Esophagus (tissue), 2 donors: Measurements from ENCODE around the gene ABRACL. TPM values are rescaled to one million over a fixed set of nuclear protein-coding genes. Genes with fewer than 3 reads are reported as not detected.
"Not testable (repeated sequence)": the region's sequence is repeated elsewhere in the genome, so short reads cannot be mapped to it uniquely, and the experiment has no call there.

ENCODE experiments used
- H3K27ac ChIP-seq, 2 donors: one replicate each; pipeline ENCODE4 v1.5.1; 2013; ENCODE audit warnings: low read depth in 2 of 2, mild to moderate bottlenecking in 2 of 2, inconsistent platforms in 1 of 2, low read length in 1 of 2, moderate library complexity in 1 of 2
- H3K27me3 ChIP-seq, 2 donors: one replicate each; pipeline ENCODE4 v1.6.1; 2013; ENCODE audit warnings: low read length in 2 of 2, control low read depth in 1 of 2, mild to moderate bottlenecking in 1 of 2; ENCODE audit not compliant: insufficient read depth in 2 of 2, control insufficient read depth in 1 of 2
- H3K36me3 ChIP-seq, 2 donors: one replicate each; pipeline ENCODE4 v1.6.1; 2013; ENCODE audit warnings: low read length in 1 of 2; ENCODE audit not compliant: control insufficient read depth in 2 of 2, insufficient read depth in 2 of 2
- H3K4me1 ChIP-seq, 2 donors: one replicate each; pipeline ENCODE4 v1.6.1; 2013; ENCODE audit warnings: low read length in 1 of 2; ENCODE audit not compliant: control insufficient read depth in 2 of 2, insufficient read depth in 2 of 2
- H3K4me3 ChIP-seq, 2 donors: one replicate each; pipeline ENCODE4 v1.5.1; 2013; ENCODE audit warnings: low read length in 2 of 2, mild to moderate bottlenecking in 2 of 2, low read depth in 1 of 2, moderate library complexity in 1 of 2
- H3K9me3 ChIP-seq, 2 donors: one replicate each; pipeline ENCODE4 v1.6.1; 2013; ENCODE audit warnings: mild to moderate bottlenecking in 2 of 2, low read depth in 1 of 2, low read length in 1 of 2, moderate library complexity in 1 of 2; ENCODE audit not compliant: control insufficient read depth in 2 of 2, insufficient read depth in 1 of 2
- WGBS, 2 donors: extraction: QIAGEN DNeasy Blood & Tissue Kit; methylation state at CpG; one replicate each; pipeline ENCODE4 v1.1.7; 2013; 5-methylcytosine and 5-hydroxymethylcytosine counted together
- polyA plus RNA-seq, 2 donors: library from polyadenylated mRNA; stranded (reverse); fragments of 200-250 nt; gene quantifications; one replicate each; pipeline ENCODE4 v1.2.3, GENCODE V29; 2013
- donor health status: healthy with polysubstance abuse.
- donor health status: Bipolar disorder and iron deficiency.

The ABRACL gene
- polyA plus RNA-seq, 2 donors, result 54.0 to 58.9 TPM

DNA sequence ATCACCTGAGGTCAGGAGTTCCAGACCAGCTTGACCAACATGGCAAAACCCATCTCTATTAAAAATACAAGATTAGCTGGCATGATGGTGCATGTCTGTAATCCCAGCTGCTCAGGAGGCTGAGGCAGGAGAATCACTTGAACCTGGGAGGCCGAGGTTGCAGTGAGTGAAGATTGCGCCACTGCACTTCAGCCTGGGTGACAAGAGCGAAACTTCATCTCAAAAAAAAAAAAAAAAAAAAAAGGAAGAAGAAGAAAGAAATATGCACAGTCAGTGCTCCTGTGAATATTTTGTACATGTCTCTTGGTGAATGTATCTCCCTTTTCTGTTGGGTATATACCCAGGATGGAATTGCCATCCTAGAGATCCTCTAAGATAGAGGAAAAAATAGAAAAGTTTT, 3.1 kb upstream of the ABRACL start:
- WGBS, 2 donors, result 90 to 95% methylated on average over 3 of the region's 3 CpGs
- H3K27me3 ChIP-seq, H3K4me1 ChIP-seq, H3K36me3 ChIP-seq, H3K9me3 ChIP-seq, H3K4me3 ChIP-seq, H3K27ac ChIP-seq: not testable (repeated sequence)

DNA sequence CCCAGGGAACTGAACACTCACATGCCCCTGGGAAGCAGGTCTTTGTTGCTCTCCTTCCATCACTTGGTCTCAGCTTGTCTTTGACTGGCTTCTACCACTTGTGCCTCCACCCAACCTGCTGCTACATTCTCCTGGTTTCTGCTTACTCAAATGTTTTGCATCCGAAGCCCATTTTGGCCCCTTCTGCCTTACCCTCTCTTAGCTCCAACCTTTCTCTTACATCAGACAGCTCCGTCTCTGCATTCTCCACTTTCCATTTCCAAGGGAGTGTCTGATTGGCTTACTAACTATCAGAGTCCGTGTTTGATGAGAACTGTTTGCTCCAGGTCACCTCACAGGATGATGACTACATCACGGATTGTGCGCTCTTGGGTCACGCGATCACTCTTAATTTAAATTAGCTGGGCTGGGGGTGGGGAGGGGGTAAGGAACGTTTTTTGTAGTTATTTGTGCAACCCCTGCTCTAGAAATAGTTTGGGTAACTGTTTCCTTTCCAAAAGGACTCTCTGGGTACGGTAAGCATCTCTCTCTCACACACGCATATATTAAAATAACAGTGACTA, 844 bp upstream of the ABRACL start:
- peak overlapping the region in 1 of 2 donors; percentile 91 for H3K4me3 ChIP-seq
- H3K9me3 ChIP-seq, result no peaks in the 10 kb centered on the region
- peak overlapping the region in 1 of 2 donors; percentile 17 for H3K27ac ChIP-seq
- no peaks in the 10 kb centered on the region for H3K4me1 ChIP-seq
- no peaks in the 10 kb centered on the region for H3K36me3 ChIP-seq
- no peaks in the 10 kb centered on the region for H3K27me3 ChIP-seq
- WGBS, 2 donors, result 16 to 17% methylated on average over 10 of the region's 10 CpGs

DNA sequence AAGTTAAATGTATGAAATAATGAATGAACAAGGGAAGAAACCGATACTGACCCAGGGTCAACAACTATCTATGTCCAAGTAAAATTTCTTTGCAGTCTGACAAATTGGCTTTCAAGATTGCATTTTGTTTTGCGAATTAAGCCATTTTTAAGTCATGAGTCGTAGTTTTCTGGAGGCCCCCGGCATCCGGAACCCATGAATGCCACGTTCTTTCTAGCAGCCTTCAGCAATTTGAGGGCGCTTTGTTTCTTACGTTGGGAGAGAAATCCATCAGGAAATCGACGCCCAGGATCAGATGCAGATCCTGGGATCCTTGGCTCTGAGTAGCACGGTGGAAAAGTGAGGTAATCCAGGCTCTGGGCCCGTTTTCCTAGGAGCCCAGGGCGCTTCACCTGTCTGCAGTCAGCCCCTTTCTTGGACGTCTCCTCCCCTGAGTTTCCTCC, 309 bp upstream of the ABRACL start:
- Histone ChIP-seq H3K4me3 (peak overlapping the region; percentile 88 to 91), H3K9me3 (no peaks in the 10 kb centered on the region), H3K4me1 (peaks cover 0 to 3% of the 10 kb centered on the region in 2 donors), H3K27me3 (no peaks in the 10 kb centered on the region), H3K36me3 (no peaks in the 10 kb centered on the region), H3K27ac (peak overlapping the region; percentile 78 to 80)
- WGBS, 2 donors, result 2% methylated on average over 14 of the region's 14 CpGs

DNA sequence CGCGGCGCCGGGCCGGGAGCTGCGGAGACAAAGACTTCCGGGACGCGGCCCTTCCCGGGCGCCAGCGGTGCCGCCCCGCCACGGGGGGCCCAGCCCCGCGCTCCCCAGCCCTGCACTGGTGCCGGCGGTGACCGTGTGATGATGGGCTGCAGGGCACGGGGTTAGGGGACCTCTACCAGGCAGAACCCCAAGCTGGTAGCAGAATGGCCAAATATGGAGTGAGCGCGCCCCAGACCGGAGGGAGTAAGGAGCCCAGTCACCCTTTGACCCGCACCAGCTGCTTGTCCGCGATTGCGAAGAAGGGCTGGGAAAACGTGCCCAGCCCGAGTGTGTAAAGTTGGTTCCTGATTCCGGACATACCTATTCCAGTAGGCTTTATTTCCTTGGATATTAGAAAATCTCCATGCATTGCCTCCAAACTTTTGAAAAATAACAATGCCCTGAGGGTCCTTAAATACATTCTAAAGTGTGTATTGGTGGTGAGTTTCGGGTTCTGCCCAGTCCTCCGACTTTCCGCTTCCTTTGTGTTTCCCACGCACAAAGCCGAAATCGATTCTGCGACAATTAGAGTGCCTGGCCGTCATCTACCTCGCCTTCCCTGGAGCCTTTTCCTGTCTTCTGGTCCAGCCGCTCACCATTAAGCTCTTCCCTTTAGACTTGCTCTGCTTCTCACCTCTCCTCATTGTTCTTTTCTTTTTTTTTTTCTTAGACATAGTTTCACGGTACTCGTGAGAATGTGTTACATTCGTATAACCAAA, 1.1 kb downstream of the ABRACL start:
- Histone ChIP-seq H3K9me3 (no peaks in the 10 kb centered on the region), H3K4me1 (peaks cover 0 to 8% of the 10 kb centered on the region in 2 donors), H3K36me3 (no peaks in the 10 kb centered on the region), H3K27ac (peak overlapping the region; percentile 78 to 80), H3K27me3 (no peaks in the 10 kb centered on the region), H3K4me3 (peak overlapping the region; percentile 88 to 91)
- WGBS, 2 donors, result 4% methylated on average over 44 of the region's 44 CpGs

DNA sequence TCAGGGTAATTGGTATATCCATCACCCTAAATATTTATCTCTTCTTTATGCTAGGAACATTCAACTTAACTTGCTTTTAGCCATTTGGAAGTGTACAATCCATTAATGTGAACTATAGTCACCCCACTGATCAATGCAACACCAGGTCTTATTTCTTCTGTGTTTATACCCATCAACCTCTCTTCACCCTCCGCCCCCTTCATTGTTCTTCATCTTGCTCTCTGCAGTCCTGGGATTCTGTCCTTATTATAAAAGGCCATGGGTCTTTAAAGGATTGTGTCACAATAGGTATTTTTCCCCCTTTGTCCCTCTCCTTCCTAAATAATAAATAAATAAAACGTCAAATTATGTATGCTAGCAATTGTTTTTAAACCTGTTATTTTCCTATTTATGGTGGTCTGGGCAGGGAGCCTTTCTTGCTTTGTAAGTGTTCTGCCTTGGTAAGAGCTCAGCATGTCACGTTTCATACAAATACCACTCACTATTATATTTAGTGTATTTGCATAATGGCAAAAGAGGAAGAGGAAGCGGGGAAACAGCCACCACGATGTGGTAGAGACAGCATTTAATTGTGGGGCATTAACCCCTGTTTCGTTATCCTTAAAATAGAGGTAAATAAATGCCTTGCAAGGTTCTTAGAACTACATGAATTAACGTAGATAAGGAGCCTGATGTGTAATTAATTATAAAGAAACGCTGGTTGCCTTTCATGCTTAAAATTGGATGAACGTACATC, 1.9 kb downstream of the ABRACL start:
- Histone ChIP-seq H3K4me1 (peaks cover 0 to 8% of the 10 kb centered on the region in 2 donors), H3K27me3 (no peaks in the 10 kb centered on the region), H3K27ac (no peak overlapping the region), H3K9me3 (no peaks in the 10 kb centered on the region), H3K4me3 (peak overlapping the region in 1 of 2 donors; percentile 91), H3K36me3 (no peaks in the 10 kb centered on the region)
- 54 to 65% methylated on average over 9 of the region's 9 CpGs for WGBS, 2 donors

DNA sequence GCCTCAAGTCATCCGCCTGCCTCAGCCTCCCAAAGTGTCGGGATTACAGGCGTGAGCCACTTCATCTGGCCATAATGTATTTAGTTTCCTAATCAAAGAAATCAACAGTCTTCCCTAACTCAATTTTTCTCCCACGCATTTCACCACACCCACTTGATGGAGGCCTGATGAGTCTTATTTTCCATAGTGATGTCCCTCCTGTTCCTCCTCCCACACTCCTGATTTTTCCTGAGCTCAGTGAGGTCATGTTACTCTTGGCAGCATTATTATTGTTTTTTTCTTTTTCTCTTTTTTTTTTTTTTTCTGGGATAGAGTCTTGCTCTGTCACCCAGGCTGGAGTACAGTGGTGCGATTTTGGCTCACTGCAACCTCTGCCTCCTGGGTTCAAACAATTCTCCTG, 8.9 kb downstream of the ABRACL start:
- no peak overlapping the region for H3K27ac ChIP-seq
- H3K36me3 ChIP-seq, result no peaks in the 10 kb centered on the region
- no peaks in the 10 kb centered on the region for H3K9me3 ChIP-seq
- no peaks in the 10 kb centered on the region for H3K27me3 ChIP-seq
- WGBS, 2 donors, result 87 to 88% methylated on average over 5 of the region's 5 CpGs
- H3K4me1 ChIP-seq, result peaks cover 0 to 8% of the 10 kb centered on the region in 2 donors
- no peak overlapping the region for H3K4me3 ChIP-seq

DNA sequence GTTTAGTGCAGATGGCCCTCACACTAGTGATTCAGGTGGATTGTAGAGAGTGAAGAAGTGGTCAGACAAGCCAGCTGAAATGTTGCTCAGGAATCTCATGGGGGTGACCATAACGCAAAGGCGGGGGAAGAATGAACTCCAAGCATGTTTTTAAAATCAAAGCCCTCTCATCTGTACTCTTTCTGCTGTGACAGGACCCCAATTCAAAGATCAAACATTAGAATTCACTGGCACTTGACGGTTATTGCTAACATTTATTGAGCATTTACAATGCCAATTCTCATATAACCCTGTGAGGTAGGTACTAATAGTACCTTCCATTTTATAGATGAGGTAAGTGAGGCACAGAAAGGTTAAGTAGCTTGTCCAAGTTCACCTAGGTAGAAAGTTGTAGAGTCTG, 15.7 kb downstream of the ABRACL start:
- no peaks in the 10 kb centered on the region for H3K9me3 ChIP-seq
- 98 to 99% methylated on average over 3 of the region's 3 CpGs for WGBS, 2 donors
- H3K4me3 ChIP-seq, result no peak overlapping the region
- no peaks in the 10 kb centered on the region for H3K36me3 ChIP-seq
- H3K4me1 ChIP-seq, result no peaks in the 10 kb centered on the region
- no peak overlapping the region for H3K27ac ChIP-seq
- H3K27me3 ChIP-seq, result no peaks in the 10 kb centered on the region

DNA sequence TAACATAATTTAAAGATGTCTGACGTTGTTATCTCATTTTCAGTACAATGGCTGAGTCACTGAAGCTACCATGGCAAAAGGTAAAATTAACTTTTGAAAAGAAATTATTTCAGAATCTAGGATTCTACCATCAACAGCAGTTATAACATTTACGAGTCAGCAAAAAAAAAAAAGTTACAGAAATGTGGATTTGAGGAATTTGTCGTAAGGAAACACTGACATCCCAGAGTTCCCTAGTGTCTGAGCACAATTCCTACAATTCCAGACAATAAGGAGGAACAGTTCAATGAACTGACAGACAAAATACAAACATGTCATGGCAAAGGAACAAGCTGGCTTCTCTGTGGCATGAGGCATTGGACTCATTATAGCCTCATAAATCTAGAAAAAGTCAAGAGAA, 19.1 kb downstream of the ABRACL start:
- H3K27ac ChIP-seq, result no peak overlapping the region
- no peak overlapping the region for H3K4me3 ChIP-seq
- WGBS, 2 donors, result 83 to 88% methylated on average over 3 of the region's 3 CpGs

DNA sequence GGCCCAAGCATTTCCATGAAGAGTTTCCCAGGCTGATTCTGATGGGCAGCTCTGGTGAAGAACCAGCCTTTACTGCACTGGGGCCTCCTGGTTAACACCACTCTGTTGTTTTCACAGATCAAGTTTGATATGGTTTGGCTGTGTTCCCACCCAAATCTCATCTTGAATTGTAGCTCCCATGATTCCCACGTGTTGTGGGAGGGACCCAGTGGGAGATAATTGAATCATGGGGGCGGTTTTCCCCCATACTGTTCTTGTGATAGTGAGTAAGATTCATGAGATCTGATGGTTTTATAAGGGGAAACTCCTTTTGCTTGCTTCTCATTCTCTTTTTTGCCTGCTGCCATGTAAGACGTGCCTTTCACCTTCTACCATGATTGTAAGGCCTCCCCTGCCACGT, 20.4 kb downstream of the ABRACL start:
- not testable (repeated sequence) for H3K9me3 ChIP-seq, H3K36me3 ChIP-seq, H3K27ac ChIP-seq, H3K4me1 ChIP-seq, H3K27me3 ChIP-seq, H3K4me3 ChIP-seq
- WGBS, 2 donors, result 74 to 85% methylated on average over 4 of the region's 4 CpGs

More for the DNA sequence above, 19.1 kb downstream of the ABRACL start:
- Histone ChIP-seq H3K9me3 (no peaks in the 10 kb centered on the region), H3K4me1 (no peaks in the 10 kb centered on the region), H3K27me3 (no peaks in the 10 kb centered on the region), H3K36me3 (no peaks in the 10 kb centered on the region)
